HG03521 (cell line): ENCODE results near the gene LRFN2.

ENCODE experiments used
- ATAC-seq: cut with Tn5 transposase; IDR thresholded peaks from one replicate; pipeline ENCODE4 v1.9.1; 2021; ENCODE audit warnings: mild to moderate bottlenecking, moderate library complexity; ENCODE audit not compliant: unreplicated experiment

The LRFN2 gene

DNA sequence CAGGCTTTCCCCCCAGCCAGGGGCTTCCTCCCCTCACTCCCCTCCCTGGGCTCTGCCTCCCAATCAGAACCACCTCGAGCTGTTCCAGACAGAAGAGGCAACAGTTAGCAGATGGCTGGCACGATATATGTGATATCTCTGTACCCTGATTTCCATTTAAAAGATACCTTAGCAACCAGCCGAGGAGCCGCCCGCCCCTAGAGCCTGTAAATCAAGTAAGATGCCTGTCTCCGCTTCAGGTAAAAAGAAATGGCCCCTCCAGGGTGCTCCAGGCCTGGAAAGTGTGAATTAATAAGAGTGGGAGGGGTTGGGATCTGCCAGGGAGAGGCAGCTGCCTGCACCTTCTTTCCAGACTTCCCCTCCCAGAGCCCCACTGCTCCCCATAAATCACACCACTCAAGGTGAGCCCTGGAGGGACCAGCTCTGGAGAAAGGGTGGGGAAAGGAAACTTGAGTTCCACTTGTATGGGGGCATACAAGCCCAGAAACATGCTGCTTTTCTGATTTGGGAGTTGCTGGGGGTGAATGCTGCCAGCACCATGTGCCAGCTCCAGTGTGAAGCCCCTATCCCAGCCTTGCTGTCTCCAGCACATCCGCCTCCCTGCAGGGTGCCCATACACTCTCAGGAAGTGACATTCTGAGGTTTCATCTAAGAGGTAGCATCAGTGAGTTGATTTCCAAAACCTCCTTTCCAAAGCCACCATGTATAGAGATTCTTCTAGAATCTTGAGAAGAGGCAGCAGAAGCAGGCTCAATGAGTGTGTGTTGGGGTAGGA, 148.0 kb downstream of the LRFN2 start:
- ATAC-seq, result no peak

- no peak for ATAC-seq
These were observed 148.8 kb downstream of the LRFN2 start for GRCh38 chr6:40438246-40438887.

- ATAC-seq, result no peak
These were observed 149.5 kb downstream of the LRFN2 start for GRCh38 chr6:40437631-40438030.

DNA sequence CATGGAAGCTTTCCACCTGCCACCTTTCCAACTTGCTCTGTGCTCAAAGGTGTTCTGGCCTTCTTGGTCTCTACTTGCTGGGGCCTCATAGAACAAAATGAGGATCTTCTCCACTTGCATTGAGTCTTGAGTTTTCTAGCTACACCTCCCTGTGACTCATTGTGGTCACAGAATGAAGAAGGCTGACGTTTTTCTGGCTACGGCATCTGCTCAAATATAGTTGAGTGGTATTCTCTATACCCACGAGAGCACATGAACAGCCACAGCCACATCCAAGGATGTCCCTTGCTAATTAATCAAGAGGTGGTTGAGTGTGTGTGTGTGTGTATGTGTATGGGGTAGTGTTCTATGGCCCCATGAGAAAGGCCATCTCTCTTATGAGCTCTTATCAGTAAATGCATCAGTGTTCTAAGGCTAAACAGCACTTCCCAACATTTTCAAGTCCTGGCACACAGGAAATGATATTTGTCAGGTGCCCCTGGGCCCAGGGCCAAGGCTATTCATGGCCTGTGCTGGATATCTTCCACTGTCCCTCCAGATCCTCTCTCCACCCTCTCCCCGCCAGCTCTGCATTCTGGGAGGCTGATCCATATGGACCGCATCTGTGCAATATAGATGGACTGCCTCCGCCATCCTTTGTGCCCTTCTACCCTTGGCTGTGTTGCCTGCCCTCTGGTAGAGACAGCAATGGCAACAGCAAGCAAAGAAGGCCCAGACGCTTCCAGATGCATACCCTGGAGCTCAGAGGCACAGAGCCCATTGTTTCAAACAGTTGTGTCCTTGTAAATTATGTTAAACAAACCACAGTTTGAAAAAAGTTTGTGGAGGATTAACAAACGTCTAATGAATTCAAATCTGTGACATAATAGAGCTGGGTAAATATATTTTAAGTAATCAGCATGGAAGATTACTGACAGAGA, 150.2 kb downstream of the LRFN2 start:
- no peak for ATAC-seq

DNA sequence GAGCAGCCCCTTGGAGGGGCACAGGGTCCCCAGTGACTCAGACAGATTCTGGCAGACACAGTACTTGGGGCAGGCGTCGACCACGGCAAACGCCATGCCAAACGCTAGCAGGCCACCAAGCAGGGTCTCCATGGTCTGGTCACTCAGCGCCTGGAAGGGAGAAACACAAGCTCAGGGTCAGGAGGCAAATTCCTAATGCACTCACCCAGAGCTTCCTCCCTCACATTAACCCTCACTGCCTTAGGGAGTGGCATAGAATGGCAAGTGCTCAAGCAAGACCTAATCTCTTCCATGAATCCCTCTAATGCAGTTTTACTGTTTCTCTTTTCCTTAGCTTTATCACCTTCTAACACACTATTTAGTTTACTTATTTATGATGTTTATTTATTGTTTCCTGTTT, 154.2 kb downstream of the LRFN2 start:
- ATAC-seq, result no peak

DNA sequence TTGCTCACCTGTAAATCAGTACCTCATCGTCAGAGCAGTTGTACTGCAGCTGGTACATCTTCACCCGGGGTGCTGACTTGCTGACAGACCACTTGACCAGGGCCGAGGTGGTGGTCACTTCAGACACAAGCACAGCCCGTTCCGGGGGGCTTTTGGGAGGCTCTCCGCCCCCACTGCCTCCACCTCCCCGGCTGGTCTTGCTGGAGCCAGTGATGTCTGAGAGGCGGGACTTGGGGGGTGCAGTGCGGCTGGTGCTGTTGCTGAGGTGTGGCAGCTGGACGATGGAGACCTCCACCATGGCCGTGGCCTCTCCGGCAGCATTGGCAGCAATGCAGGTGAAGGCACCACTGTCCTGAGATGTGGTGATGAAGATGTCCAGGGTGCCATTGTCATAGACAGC, 155.5 kb downstream of the LRFN2 start:
- no peak for ATAC-seq

- no peak for ATAC-seq
These were observed 160.0 kb downstream of the LRFN2 start for GRCh38 chr6:40427196-40427595.

- no peak for ATAC-seq
These were observed 160.7 kb downstream of the LRFN2 start for GRCh38 chr6:40426346-40427066.

DNA sequence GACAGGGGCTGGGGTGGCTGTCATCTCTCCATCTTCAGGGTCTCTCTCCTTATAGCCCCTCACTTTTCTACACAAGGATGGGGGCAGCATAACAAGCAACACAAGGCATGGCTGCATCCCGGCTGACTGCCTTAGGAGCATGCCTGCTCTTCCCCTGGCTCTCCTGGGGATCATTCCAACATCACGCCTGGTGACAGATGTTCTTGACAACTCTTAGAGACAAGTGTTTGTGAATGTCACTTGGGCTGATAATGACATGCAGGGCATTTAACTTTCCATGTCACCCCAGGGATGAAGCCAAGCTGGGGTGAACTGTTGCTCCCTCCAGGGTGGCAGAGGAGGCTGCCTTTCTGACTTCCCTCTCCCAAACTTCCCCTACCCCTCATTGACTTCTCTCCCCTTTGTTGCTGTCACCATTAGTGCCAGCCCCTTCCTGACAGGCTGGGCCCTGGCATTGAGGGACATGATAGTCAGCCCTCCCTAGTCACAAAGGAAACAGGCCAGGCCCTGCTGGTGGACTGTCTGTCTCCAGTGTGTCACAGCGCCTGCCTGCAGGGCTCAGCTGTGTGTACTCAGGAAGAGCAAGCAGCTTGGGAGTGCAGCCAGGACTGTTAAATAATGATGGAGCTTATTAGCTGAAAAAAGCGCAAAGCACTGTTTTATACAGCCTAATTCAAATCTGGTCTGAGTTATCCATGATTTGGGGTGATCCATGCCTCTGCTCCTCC, 161.8 kb downstream of the LRFN2 start:
- ATAC-seq, result no peak

DNA sequence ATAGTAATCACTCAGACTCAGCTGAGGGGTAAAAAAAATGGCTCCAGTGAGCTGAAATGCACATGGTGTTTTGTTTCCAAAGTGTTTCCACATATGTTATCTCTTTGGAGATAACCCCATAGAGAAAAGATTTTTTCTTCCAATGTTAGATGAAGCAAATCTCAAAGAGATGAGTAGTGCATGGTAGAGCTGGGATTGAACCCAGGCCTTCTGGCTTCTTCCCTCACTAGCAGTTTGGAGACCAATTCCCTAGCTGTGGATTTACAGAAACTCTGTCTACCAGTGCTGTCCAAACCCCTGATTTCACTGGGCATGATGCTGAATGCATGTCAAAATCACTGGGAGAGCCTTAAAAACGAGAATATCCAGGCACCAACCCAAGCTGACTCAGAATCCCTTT, 165.1 kb downstream of the LRFN2 start:
- ATAC-seq, result no peak

DNA sequence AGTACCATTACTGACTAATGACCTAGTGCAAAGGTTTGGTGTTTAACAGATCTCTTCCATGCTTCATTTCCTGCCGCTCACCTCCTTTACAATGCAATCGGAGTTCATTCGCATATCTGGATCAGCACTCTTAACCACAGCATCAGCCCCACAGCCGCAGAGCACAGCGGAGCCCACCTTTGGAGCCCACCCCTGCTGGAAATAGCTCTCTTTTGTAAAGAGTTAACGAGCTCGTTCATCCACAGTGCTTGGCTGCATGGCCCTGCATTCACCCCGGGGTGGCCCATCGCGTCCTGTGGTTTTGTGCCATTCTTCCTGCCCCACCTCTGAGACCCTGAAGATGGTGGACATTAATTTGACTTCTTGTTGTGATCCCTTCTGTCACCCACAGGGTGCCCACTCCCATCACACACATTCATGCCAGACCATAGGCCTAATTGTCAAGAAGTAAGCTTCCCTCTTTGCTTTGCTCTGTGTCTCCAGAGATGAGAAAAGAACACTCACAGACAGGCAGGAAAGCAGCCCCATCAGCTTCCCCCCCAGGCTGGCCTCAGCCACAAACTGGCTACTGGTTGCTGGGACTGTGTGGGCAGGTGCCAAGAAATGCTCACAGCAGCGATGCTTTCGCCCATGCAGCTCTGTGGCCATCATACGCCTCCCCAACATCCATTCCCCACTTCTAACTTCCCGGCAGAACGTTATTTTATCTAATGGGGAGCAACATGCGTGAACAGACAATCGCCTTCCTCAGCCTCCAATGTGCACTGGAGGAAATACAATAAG, 167.0 kb downstream of the LRFN2 start:
- ATAC-seq, result no peak

DNA sequence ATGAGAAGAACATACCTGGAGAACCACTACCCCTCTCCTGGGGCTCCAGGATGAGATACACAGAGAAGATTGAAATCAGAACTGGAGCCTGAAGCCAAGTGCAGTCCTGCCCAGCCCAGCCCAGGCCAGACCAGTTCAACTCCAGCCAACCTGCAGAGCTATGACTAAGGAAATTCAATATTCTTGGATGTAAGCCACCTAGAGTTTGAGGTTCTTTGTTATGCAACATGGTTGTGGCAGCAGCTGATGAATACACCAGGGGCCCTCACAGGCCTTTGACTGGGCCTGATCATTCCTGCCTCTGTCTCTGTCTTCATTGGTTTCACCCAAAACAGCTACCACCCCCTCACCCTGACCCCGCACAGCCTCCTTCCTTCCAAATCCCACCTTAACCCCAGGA, 167.8 kb downstream of the LRFN2 start:
- ATAC-seq, result no peak

DNA sequence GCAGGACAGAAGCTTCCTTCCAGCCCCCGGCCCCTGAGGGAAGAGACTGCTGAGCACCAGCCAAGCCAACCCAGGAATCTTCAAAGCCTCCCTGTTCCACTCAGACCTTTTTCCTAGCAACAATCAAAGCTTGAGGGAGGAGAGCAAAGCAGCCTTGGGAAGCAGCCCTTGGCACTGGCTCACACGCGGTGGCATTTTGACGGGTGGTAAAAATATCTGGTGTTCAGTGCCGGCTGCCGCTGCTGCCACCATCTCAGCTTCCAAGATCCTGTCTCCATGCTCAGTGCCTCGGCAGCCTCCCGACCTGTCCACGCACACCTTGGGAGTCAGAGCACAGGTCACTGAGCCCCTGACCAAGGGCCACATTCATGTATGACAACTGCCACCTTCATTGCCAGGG, 170.1 kb downstream of the LRFN2 start:
- no peak for ATAC-seq

DNA sequence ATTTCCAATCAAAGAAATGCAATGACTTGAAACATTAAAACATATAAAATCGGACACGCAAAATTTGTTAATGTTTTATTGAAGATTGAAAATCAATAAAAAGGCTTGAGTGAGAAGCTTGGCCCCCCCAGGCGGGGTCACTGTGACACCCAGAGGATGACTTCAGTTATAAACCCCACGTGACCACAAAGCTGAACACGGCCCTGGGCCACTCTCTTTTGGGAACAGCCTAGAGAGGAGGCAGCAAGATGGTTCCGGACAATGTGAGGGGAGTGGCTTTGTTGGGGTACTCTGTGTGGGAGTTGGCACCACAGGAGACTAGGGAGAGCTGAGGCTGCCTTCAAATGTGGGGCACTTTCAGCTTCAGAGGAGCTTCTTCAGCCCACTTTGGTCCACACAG, 172.5 kb downstream of the LRFN2 start:
- no peak for ATAC-seq

- ATAC-seq, result no peak
These were observed 173.9 kb downstream of the LRFN2 start for GRCh38 chr6:40413239-40413638.

DNA sequence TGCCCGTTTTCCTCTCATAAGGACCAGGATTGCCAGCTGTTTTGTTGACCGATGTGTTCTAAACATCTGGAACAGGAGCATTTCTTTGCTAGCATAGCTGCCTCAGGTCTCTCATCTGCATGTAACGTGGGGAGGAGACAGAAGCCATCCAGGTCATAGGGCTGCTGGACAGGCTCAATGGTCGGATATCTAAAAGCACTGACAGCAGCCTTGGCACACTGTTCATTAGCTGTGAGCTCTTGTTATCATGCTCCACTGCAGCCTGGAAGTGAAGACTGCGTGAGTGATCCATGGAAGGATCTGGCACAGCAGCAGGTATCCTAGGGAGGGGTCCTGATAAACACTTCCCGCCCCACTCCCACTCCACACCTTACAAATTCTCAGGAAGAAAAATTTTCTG, 175.3 kb downstream of the LRFN2 start:
- ATAC-seq, result no peak

- ATAC-seq, result no peak
These were observed 176.3 kb downstream of the LRFN2 start for GRCh38 chr6:40410821-40411220.

GRCh38 chr6:40409716-40410397, 177.3 kb downstream of the LRFN2 start:
- no peak for ATAC-seq
